Thyroid gland (tissue), 4 donors: ENCODE data around the gene BLVRB.

Source experiments
- CTCF ChIP-seq, 6 experiments: fragments of 200-600 bp in 3 of 6; fragments of 450-650 bp in 3 of 6; sonication (generic) in 3 of 6; IDR thresholded peaks; one replicate each; pipeline ENCODE4 v1.5.1; 2016 to 2019; ENCODE audit warnings: antibody characterized with exemption in 6 of 6, mild to moderate bottlenecking in 2 of 6, inconsistent platforms in 1 of 6, moderate library complexity in 1 of 6
- POLR2A ChIP-seq, 2 donors: fragments of 450-650 bp; IDR thresholded peaks; one replicate each; pipeline ENCODE4 v1.6.1; 2017; ENCODE audit warnings: antibody characterized with exemption in 2 of 2, mild to moderate bottlenecking in 2 of 2, moderate library complexity in 1 of 2

GRCh38 chr19:40512473-40513344 lies 47.2 kb upstream of the BLVRB start:
- TF ChIP-seq CTCF (IDR thresholded peaks at IDR 0.05) (no peak), POLR2A (IDR thresholded peaks at IDR 0.05) (no peak)
